Lower lobe of right lung (tissue), 2 donors: ENCODE data around the gene EXD3. TPM values are rescaled to one million over a fixed set of nuclear protein-coding genes. Genes with fewer than 3 reads are reported as not detected.
"Not testable (repeated sequence)": the region's sequence is repeated elsewhere in the genome, so short reads cannot be mapped to it uniquely, and the experiment has no call there.

Experiments
- ATAC-seq, 2 donors: fragments of 200-7000 bp; cut with Tn5 transposase; one replicate each; pipeline ENCODE4 v1.9.1; 2020 to 2022; ENCODE audit warnings: mild to moderate bottlenecking in 2 of 2, moderate library complexity in 2 of 2
- DNase-seq: peaks from one replicate; pipeline ENCODE4 v3.0.0-alpha.2; 2020
- H3K27ac ChIP-seq: fragments of 200-600 bp; one replicate; pipeline ENCODE4 v1.8.0; 2022
- H3K27me3 ChIP-seq: fragments of 200-600 bp; one replicate; pipeline ENCODE4 v1.8.0; 2022; ENCODE audit warnings: low read depth
- H3K36me3 ChIP-seq: fragments of 200-600 bp; one replicate; pipeline ENCODE4 v1.8.0; 2022; ENCODE audit warnings: mild to moderate bottlenecking
- H3K4me1 ChIP-seq: fragments of 200-600 bp; one replicate; pipeline ENCODE4 v1.8.0; 2022
- H3K4me3 ChIP-seq: fragments of 200-600 bp; one replicate; pipeline ENCODE4 v1.8.0; 2022; ENCODE audit warnings: mild to moderate bottlenecking
- H3K9me3 ChIP-seq: fragments of 200-600 bp; one replicate; pipeline ENCODE4 v1.8.0; 2022
- intact Hi-C: fragments of 100-400 bp; cut with DNase I; formaldehyde crosslinking; loops from one replicate; pipeline ENCODE4 v1.11.0; 2022
- total RNA-seq: library from RNA; stranded (reverse); fragmentation: NEBNext Ultra II Directional; extraction: Animal tissue kit (Norgen Biotek cat#: 25700); gene quantifications from one replicate; pipeline ENCODE4 v1.2.1, GENCODE V29; 2021
- TF ChIP-seq, protein P1 (sequence below): fragments of 200-600 bp; IDR thresholded peaks from one replicate; pipeline ENCODE4 v1.8.0; 2022; ENCODE audit warnings: antibody characterized with exemption, mild to moderate bottlenecking
- donor health status: DM: no; HTN: yes; CAD: no; lungs with severe emphysema.

The EXD3 gene
- total RNA-seq, 1 donor from 2014 or later: 25.2 TPM

DNA sequence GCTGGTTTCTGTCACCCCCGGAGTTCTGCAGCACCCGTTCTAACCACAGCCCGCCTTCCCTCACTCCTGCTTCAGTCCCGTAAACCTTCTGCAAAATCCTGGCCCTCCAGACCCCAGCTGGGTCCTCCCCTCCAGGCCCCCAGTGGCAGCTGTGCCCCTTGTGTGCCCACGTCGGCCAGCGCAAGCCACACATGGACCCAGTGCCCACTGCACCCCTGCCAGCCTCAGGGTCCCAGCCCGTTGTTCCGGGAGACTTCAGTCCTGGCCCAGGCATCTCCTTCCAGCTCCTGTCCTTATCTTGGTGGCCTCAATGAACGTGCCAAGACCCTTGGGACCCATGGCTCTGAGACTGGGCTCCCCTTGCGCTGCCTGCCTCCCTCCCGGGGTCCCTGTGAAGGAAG, 43.2 kb downstream of the EXD3 start:
- Histone ChIP-seq H3K4me1 (no peaks in the 10 kb centered on the region), H3K4me3 (no peak overlapping the region), H3K27ac (no peak overlapping the region), H3K36me3 (no peaks in the 10 kb centered on the region), H3K27me3 (no peaks in the 10 kb centered on the region), H3K9me3 (no peaks in the 10 kb centered on the region)
- peak; percentile 24 for DNase-seq
- TF ChIP-seq, protein P1, sequence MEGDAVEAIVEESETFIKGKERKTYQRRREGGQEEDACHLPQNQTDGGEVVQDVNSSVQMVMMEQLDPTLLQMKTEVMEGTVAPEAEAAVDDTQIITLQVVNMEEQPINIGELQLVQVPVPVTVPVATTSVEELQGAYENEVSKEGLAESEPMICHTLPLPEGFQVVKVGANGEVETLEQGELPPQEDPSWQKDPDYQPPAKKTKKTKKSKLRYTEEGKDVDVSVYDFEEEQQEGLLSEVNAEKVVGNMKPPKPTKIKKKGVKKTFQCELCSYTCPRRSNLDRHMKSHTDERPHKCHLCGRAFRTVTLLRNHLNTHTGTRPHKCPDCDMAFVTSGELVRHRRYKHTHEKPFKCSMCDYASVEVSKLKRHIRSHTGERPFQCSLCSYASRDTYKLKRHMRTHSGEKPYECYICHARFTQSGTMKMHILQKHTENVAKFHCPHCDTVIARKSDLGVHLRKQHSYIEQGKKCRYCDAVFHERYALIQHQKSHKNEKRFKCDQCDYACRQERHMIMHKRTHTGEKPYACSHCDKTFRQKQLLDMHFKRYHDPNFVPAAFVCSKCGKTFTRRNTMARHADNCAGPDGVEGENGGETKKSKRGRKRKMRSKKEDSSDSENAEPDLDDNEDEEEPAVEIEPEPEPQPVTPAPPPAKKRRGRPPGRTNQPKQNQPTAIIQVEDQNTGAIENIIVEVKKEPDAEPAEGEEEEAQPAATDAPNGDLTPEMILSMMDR: no peak
- intact Hi-C loops: no loop called here
- no peak for ATAC-seq

DNA sequence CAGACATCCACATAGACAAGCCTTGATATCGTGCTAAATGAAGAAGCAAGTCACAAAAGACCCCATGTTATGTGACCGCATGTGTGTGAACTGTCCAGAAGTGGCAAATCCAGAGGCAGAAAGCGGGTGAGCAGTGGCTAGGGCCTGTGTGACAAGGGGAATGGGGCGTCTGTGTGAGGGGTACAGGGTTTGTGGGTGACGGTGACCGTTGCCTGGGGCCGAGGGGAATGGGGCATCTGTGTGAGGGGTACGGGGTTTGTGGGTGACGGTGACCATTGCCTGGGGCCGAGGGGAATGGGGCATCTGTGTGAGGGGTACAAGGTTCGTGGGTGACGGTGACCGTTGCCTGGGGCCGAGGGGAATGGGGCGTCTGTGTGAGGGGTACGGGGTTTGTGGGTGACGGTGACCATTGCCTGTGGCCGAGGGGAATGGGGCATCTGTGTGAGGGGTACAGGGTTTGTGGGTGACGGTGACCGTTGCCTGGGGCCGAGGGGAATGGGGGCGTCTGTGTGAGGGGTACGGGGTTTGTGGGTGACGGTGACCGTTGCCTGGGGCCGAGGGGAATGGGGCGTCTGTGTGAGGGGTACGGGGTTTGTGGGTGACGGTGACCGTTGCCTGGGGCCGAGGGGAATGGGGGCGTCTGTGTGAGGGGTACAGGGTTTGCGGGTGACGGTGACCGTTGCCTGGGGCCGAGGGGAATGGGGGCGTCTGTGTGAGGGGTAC, 44.1 kb downstream of the EXD3 start:
- H3K4me3 ChIP-seq, ATAC-seq, H3K9me3 ChIP-seq, H3K27ac ChIP-seq, intact Hi-C loops, H3K27me3 ChIP-seq, H3K36me3 ChIP-seq, H3K4me1 ChIP-seq: not testable (repeated sequence)
- DNase-seq: peak; percentile 25

DNA sequence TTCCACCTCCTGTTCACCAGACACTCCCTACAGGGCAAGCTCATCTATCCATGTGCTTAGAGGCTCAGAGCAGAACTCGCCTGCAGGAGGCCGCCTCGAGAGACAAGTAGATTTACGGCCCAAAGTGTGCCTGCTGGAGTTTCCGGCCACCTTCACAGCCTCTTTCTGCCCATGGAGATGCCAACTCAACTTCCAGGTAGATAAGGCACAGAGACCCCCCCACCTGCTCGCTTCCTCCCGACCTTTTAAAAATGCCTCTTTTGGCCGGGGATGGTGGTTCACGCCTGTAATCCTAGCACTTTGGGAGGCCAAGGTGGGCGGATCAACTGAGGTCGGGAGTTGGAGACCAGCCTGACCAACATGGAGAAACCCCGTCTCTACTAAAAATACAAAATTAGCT, 46.6 kb downstream of the EXD3 start:
- Histone ChIP-seq H3K9me3 (no peaks in the 10 kb centered on the region), H3K27ac (no peak overlapping the region), H3K4me3 (no peak overlapping the region), H3K27me3 (no peaks in the 10 kb centered on the region), H3K36me3 (peaks cover 8% of the 10 kb centered on the region), H3K4me1 (no peaks in the 10 kb centered on the region)
- DNase-seq (no peak), ATAC-seq (no peak)
- intact Hi-C loops: no loop called here
- TF ChIP-seq, protein P1: no peak

DNA sequence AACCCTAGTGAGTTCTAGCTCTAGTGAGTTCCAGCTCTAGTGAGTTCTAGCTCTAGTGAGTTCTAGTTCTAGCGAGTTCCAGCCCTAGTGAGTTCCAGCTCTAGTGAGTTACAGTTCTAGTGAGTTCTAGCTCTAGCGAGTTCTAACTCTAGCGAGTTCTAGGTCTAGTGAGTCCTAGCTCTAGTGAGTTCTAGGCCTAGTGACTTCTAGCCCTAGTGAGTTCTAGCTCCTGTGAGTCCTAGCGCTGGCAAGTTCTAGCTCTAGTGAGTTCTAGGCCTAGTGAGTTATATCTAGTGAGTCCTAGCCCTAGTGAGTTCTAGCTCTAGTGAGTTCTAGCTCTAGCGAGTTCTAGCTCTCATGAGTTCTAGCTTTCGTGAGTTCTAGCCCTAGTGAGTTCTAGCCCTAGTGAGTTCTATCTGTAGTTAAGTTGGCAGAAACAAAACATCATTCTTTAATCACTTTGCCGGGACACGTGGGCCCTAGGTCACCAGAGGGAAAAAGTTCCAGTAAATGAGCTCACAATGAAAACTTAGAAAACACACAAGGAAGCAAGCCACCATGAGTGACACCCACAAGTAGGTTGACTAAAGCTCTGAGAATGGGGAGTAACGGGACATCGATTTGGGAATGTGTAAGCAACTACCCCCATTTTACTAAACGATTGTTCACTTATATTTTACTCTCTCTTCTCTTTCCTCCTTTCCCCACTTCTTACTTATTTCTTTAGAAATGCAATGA, 47.5 kb downstream of the EXD3 start:
- TF ChIP-seq, protein P1: no peak
- DNase-seq: no peak
- H3K36me3 ChIP-seq: peaks cover 8% of the 10 kb centered on the region
- ATAC-seq: no peak
- no peak overlapping the region for H3K4me3 ChIP-seq
- H3K27ac ChIP-seq: no peak overlapping the region
- intact Hi-C loops: no loop called here
- H3K4me1 ChIP-seq: no peaks in the 10 kb centered on the region
- H3K27me3 ChIP-seq: no peaks in the 10 kb centered on the region
- no peaks in the 10 kb centered on the region for H3K9me3 ChIP-seq

- TF ChIP-seq, protein P1: no peak
- intact Hi-C loops: no loop called here
These were observed 48.7 kb downstream of the EXD3 start for GRCh38 chr9:137374131-137374845.

GRCh38 chr9:137373611-137373980, 49.4 kb downstream of the EXD3 start:
- TF ChIP-seq, protein P1: no peak
- Histone ChIP-seq H3K4me1 (no peaks in the 10 kb centered on the region), H3K9me3 (no peaks in the 10 kb centered on the region), H3K4me3 (no peak overlapping the region), H3K36me3 (peaks cover 8% of the 10 kb centered on the region), H3K27ac (no peak overlapping the region), H3K27me3 (no peaks in the 10 kb centered on the region)
- ATAC-seq (no peak), DNase-seq (no peak)
- intact Hi-C loops: no loop called here

More at GRCh38 chr9:137374131-137374845, 48.7 kb downstream of the EXD3 start:
- Histone ChIP-seq H3K27ac (no peak overlapping the region), H3K4me3 (no peak overlapping the region), H3K36me3 (peaks cover 8% of the 10 kb centered on the region), H3K27me3 (no peaks in the 10 kb centered on the region), H3K9me3 (no peaks in the 10 kb centered on the region), H3K4me1 (no peaks in the 10 kb centered on the region)
- no peak for DNase-seq
- no peak for ATAC-seq
